RWPE2 (cell line): ENCODE data around the gene SLC24A3.

Experiments
- ATAC-seq: fragments of 200-7000 bp; cut with Tn5 transposase; 3 replicates; pipeline ENCODE4 v1.9.1; 2021; ENCODE audit warnings: low read depth
- DNase-seq: peaks from one replicate; pipeline ENCODE4 v3.0.0-alpha.2; 2020; ENCODE audit warnings: low spot score
- H3K27ac ChIP-seq: fragments of 450-650 bp; 2 replicates; pipeline ENCODE4 v1.5.1; 2017; ENCODE audit warnings: mild to moderate bottlenecking; ENCODE audit not compliant: poor library complexity, severe bottlenecking
- H3K27me3 ChIP-seq: fragments of 250-450 bp; sonication (Bioruptor Pico); 2 replicates; pipeline ENCODE4 v1.5.1; 2021; ENCODE audit warnings: mild to moderate bottlenecking, moderate library complexity; ENCODE audit not compliant: insufficient read depth, poor library complexity, severe bottlenecking
- H3K36me3 ChIP-seq: fragments of 250-450 bp; sonication (Bioruptor Pico); 2 replicates; pipeline ENCODE4 v1.5.1; 2020; ENCODE audit warnings: low read depth, mild to moderate bottlenecking, moderate library complexity
- H3K4me1 ChIP-seq: fragments of 250-450 bp; sonication (Bioruptor Pico); 2 replicates; pipeline ENCODE4 v1.5.1; 2021; ENCODE audit warnings: mild to moderate bottlenecking, moderate library complexity; ENCODE audit not compliant: insufficient read depth, poor library complexity, severe bottlenecking
- H3K4me3 ChIP-seq: fragments of 250-450 bp; sonication (Bioruptor Pico); 2 replicates; pipeline ENCODE4 v1.5.1; 2021; ENCODE audit warnings: mild to moderate bottlenecking, moderate library complexity; ENCODE audit not compliant: severe bottlenecking
- H3K9me3 ChIP-seq: fragments of 250-450 bp; sonication (Bioruptor Pico); 2 replicates; pipeline ENCODE4 v1.5.1; 2021; ENCODE audit warnings: mild to moderate bottlenecking, moderate library complexity; ENCODE audit not compliant: severe bottlenecking
- TF ChIP-seq, protein P1 (sequence below): fragments of 450-650 bp; IDR thresholded peaks from one replicate; pipeline ENCODE4 v1.5.1; 2017; ENCODE audit warnings: mild to moderate bottlenecking, moderate library complexity; ENCODE audit not compliant: poor library complexity, severe bottlenecking

SLC24A3 gene

DNA sequence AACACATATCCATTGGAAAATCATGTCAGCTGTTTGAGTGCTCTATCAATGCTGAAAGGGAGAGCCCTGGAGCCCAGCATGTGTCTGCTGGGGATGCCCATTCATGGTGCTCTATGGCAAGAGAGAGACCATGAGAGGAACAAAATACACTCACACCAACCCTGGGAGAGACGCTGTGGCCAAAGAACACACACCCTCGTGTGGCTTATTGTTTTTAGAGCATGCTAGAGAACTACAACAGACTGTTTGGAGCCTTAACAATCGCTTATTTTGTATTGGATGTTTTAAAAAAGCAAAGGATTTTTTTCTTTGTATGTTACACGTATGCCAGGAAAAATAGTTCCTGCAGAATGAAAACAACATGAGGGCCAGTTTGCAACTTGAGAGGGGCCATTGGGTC lies 151.0 kb downstream of the SLC24A3 start:
- Histone ChIP-seq H3K4me3 (no peak overlapping the region), H3K27ac (no peak overlapping the region), H3K36me3 (no peaks in the 10 kb centered on the region), H3K9me3 (no peaks in the 10 kb centered on the region), H3K4me1 (no peaks in the 10 kb centered on the region), H3K27me3 (no peaks in the 10 kb centered on the region)
- TF ChIP-seq, protein P1, sequence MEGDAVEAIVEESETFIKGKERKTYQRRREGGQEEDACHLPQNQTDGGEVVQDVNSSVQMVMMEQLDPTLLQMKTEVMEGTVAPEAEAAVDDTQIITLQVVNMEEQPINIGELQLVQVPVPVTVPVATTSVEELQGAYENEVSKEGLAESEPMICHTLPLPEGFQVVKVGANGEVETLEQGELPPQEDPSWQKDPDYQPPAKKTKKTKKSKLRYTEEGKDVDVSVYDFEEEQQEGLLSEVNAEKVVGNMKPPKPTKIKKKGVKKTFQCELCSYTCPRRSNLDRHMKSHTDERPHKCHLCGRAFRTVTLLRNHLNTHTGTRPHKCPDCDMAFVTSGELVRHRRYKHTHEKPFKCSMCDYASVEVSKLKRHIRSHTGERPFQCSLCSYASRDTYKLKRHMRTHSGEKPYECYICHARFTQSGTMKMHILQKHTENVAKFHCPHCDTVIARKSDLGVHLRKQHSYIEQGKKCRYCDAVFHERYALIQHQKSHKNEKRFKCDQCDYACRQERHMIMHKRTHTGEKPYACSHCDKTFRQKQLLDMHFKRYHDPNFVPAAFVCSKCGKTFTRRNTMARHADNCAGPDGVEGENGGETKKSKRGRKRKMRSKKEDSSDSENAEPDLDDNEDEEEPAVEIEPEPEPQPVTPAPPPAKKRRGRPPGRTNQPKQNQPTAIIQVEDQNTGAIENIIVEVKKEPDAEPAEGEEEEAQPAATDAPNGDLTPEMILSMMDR = no peak
- ATAC-seq (no peak), DNase-seq (no peak)

- no peaks in the 10 kb centered on the region for H3K9me3 ChIP-seq
- H3K36me3 ChIP-seq = no peaks in the 10 kb centered on the region
- no peaks in the 10 kb centered on the region for H3K27me3 ChIP-seq
- no peak overlapping the region for H3K27ac ChIP-seq
- TF ChIP-seq, protein P1 = no peak
- H3K4me1 ChIP-seq = no peaks in the 10 kb centered on the region
- DNase-seq = no peak
- no peak overlapping the region for H3K4me3 ChIP-seq
- no peak for ATAC-seq
Observed at GRCh38 chr20:19367591-19367990, 155.1 kb downstream of the SLC24A3 start.

- ATAC-seq (no peak), DNase-seq (no peak)
- Histone ChIP-seq H3K4me3 (no peak overlapping the region), H3K4me1 (no peaks in the 10 kb centered on the region), H3K9me3 (no peaks in the 10 kb centered on the region), H3K27ac (no peak overlapping the region), H3K36me3 (no peaks in the 10 kb centered on the region), H3K27me3 (no peaks in the 10 kb centered on the region)
- TF ChIP-seq, protein P1 = no peak
Observed at GRCh38 chr20:19368351-19368750, 155.9 kb downstream of the SLC24A3 start.

- Histone ChIP-seq H3K27ac (no peak overlapping the region), H3K9me3 (no peaks in the 10 kb centered on the region), H3K36me3 (no peaks in the 10 kb centered on the region), H3K27me3 (no peaks in the 10 kb centered on the region), H3K4me1 (no peaks in the 10 kb centered on the region), H3K4me3 (no peak overlapping the region)
- no peak for ATAC-seq
- TF ChIP-seq, protein P1 = no peak
- DNase-seq = no peak
Observed at GRCh38 chr20:19370076-19371075, 157.9 kb downstream of the SLC24A3 start.

DNA sequence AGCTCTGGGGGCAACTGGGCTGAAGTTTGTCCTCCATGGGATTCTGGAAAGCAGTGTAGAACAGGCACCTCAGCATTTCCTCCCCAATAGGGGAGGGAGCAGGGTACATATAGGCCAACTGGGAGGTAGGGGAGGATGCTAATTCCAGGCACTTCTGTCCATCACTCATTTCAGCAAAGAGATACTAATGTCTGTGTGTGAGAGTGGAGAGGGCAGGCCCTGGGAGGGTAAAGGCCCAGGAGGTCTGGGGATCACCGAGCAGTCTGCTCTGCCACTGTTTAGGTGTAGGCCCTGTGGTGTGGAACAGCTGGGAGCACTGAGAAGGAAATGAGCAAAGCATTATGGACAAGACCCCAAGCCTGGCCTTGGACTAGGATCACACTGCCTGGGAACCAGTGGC lies 158.7 kb downstream of the SLC24A3 start:
- H3K27me3 ChIP-seq = no peaks in the 10 kb centered on the region
- ATAC-seq (no peak), DNase-seq (no peak)
- no peaks in the 10 kb centered on the region for H3K9me3 ChIP-seq
- no peak overlapping the region for H3K4me3 ChIP-seq
- no peaks in the 10 kb centered on the region for H3K4me1 ChIP-seq
- TF ChIP-seq, protein P1 = no peak
- no peak overlapping the region for H3K27ac ChIP-seq
- H3K36me3 ChIP-seq = no peaks in the 10 kb centered on the region
